ENCODE results near the gene POLR2E.
A peak's percentile ranks its signal among the peaks of the same experiment; 100 is the strongest.

The POLR2E gene

GRCh38 chr19:1042689-1043511 is 52.3 kb downstream of the POLR2E start:
- Histone ChIP-seq H3K36me3 (ENCODE audit: insufficient read depth, low read length) (peaks cover 4% of the 10 kb centered on the region; the same call in 1 of the 2 replicates), H3K9ac (ENCODE audit: insufficient read length) (no peak overlapping the region), H3K27ac (no peak overlapping the region), H3K4me3 (peak overlapping the region; percentile 90), H3K9me3 (ENCODE audit: low read depth, low read length) (no peaks in the 10 kb centered on the region)
- no peak for DNase-seq (ENCODE audit: low read depth, low spot score)
- no peak for TF ChIP-seq FOXP2 (optimal IDR thresholded peaks at IDR 0.05; ENCODE audit: control extremely low read depth, extremely low read length, insufficient read depth)
- TF ChIP-seq POLR2AphosphoS5 (IDR thresholded peaks at IDR 0.05; ENCODE audit: borderline replicate concordance, low read depth, low read length), result no peak
- no peak for TF ChIP-seq EZH2 (IDR thresholded peaks at IDR 0.05)

DNA sequence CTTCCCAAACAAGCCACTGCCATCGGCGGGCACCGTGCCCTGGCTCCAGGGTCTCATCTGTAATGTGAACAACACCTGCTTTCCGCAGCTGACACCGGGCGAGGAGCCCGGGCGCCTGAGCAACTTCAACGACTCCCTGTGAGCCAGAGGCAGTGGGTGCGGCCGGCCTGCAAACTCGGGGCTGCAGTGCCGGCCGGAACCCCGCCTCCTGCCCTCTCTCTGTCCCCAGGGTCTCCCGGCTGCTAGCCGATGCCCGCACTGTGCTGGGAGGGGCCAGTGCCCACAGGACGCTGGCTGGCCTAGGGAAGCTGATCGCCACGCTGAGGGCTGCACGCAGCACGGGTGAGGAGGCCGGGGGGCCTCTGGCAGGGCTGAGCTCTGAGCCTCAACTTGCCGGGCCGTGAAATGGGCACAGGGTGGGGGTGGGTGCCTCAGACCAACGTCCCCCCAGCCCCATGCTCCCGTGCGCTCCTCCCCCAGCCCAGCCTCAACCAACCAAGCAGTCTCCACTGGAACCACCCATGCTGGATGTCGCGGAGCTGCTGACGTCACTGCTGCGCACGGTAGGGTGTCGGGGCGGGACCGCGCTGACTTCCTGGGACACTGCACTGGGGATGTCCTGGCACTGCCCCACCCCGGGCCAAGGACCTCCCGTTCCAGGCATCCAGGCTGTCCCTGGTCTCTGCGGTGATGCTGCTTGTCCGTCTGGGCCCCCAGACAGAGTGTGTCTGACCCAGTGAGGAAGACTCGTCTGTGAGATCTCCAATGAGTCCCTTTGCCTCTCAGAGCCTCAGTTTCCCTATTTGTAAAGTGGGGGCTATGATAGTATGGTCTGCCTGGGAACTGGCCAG is 53.1 kb downstream of the POLR2E start:
- H3K4me3 ChIP-seq, result peak overlapping the region; percentile 90
- no peak for DNase-seq (ENCODE audit: low read depth, low spot score)
- peaks cover 10% of the 10 kb centered on the region; the same call in 1 of the 2 replicates for H3K36me3 ChIP-seq (ENCODE audit: insufficient read depth, low read length)
- no peak overlapping the region for H3K9ac ChIP-seq (ENCODE audit: insufficient read length)
- no peak overlapping the region for H3K27ac ChIP-seq
- TF ChIP-seq POLR2AphosphoS5 (IDR thresholded peaks at IDR 0.05; ENCODE audit: borderline replicate concordance, low read depth, low read length) (no peak), EZH2 (IDR thresholded peaks at IDR 0.05) (no peak), FOXP2 (optimal IDR thresholded peaks at IDR 0.05; ENCODE audit: control extremely low read depth, extremely low read length, insufficient read depth) (no peak)
- H3K9me3 ChIP-seq (ENCODE audit: low read depth, low read length), result no peaks in the 10 kb centered on the region

DNA sequence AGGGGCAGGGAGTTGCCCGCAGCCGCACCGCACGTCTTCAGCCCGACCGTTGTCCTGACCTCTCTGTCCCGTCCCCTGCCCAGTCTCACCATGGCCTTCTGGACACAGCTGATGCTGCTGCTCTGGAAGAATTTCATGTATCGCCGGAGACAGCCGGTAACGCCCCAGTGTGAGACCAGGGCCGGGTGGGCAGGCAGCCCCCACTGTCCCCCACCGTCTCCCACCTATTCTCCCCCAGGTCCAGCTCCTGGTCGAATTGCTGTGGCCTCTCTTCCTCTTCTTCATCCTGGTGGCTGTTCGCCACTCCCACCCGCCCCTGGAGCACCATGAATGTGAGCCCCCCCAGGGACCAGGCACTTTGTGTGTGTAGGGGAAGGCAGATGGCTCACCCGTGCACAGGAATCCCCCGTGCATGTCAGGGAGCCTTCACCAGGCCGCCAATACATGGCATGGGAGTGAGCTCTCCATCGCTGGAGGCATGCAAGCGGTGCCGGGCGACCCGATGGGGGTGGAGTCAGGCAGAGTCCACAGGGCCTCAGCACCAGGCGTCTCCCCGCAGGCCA is 53.8 kb downstream of the POLR2E start:
- peaks cover 11% of the 10 kb centered on the region; the same call in 1 of the 2 replicates for H3K36me3 ChIP-seq (ENCODE audit: insufficient read depth, low read length)
- H3K9me3 ChIP-seq (ENCODE audit: low read depth, low read length), result no peaks in the 10 kb centered on the region
- H3K4me3 ChIP-seq, result peak overlapping the region; percentile 90
- H3K27ac ChIP-seq, result no peak overlapping the region
- no peak overlapping the region for H3K9ac ChIP-seq (ENCODE audit: insufficient read length)
- DNase-seq (ENCODE audit: low read depth, low spot score), result no peak
- TF ChIP-seq POLR2AphosphoS5 (IDR thresholded peaks at IDR 0.05; ENCODE audit: borderline replicate concordance, low read depth, low read length) (no peak), EZH2 (IDR thresholded peaks at IDR 0.05) (no peak), FOXP2 (optimal IDR thresholded peaks at IDR 0.05; ENCODE audit: control extremely low read depth, extremely low read length, insufficient read depth) (no peak)

DNA sequence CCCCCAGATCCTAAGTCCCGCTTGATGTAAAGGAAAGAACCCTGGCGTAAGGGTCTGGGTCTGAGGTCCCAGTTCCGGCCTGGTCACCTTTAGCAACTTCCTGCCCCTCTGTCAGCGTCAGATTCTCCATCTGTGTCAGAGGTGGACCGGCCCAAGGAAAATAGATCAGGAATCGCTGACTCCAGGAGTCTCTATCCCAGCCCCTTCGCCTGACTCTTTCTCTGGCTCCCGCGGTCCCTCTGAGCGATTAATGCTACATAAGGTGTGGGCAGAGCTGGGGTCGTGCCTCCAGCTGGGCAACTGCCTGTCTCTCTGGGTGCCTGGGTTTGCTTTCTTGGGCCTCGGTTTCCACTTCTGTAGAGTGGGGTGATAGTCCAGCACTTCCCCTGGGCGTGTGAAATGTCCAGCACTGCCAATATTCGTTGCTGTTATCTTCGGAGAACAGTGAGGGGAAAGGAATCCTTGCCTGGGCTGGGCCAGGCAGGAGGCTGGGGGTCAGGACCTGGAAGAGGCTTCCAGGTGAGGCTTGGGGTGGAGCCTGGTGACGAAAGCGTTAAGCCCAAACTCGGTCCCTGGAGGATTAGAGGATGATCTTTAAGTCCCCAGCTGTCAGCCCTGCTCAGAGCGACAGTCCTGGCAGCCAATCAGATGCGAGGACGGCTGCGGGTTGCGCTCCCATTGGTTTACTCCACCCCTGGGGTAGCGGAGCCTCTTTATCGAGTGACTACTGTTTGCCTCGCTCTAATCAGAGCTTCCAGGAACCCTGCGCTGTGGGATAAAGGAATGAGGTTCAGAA is 54.5 kb downstream of the POLR2E start:
- H3K9ac ChIP-seq (ENCODE audit: insufficient read length), result peak overlapping the region; percentile 25
- TF ChIP-seq EZH2 (IDR thresholded peaks at IDR 0.05), result no peak
- TF ChIP-seq POLR2AphosphoS5 (IDR thresholded peaks at IDR 0.05; ENCODE audit: borderline replicate concordance, low read depth, low read length), result peak; percentile 24; the same call in 1 of the 2 replicates
- TF ChIP-seq FOXP2 (optimal IDR thresholded peaks at IDR 0.05; ENCODE audit: control extremely low read depth, extremely low read length, insufficient read depth), result no peak
- DNase-seq (ENCODE audit: low read depth, low spot score), result peak; percentile 90
- H3K36me3 ChIP-seq (ENCODE audit: insufficient read depth, low read length), result peaks cover 18% of the 10 kb centered on the region; the same call in 1 of the 2 replicates
- H3K27ac ChIP-seq, result no peak overlapping the region
- H3K9me3 ChIP-seq (ENCODE audit: low read depth, low read length), result no peaks in the 10 kb centered on the region
- H3K4me3 ChIP-seq, result peak overlapping the region; percentile 90

- Histone ChIP-seq H3K4me3 (peak within 1 kb of the TSS; percentile 90), H3K9me3 (ENCODE audit: low read depth, low read length) (no peaks in the 10 kb centered on the region), H3K9ac (ENCODE audit: insufficient read length) (peak within 1 kb of the TSS; percentile 37), H3K36me3 (ENCODE audit: insufficient read depth, low read length) (peaks cover 18% of the 10 kb centered on the region; the same call in 1 of the 2 replicates), H3K27ac (peak within 1 kb of the TSS; percentile 64; the same call in 1 of the 2 replicates)
- peak; percentile 88 for DNase-seq (ENCODE audit: low read depth, low spot score)
- TF ChIP-seq EZH2 (IDR thresholded peaks at IDR 0.05), result no peak
- no peak for TF ChIP-seq FOXP2 (optimal IDR thresholded peaks at IDR 0.05; ENCODE audit: control extremely low read depth, extremely low read length, insufficient read depth)
- peak; percentile 73; the same call in 1 of the 2 replicates for TF ChIP-seq POLR2AphosphoS5 (IDR thresholded peaks at IDR 0.05; ENCODE audit: borderline replicate concordance, low read depth, low read length)
Observed at GRCh38 chr19:1039646-1040475, 55.3 kb downstream of the POLR2E start, which contains the start of gene ABCA7. Gene ABCA7 (plus strand): TSS chr19:1040107. CDS start chr19:1041362, 1,255 bp downstream.

- Histone ChIP-seq H3K9ac (ENCODE audit: insufficient read length) (peak overlapping the region; percentile 37), H3K36me3 (ENCODE audit: insufficient read depth, low read length) (peaks cover 18% of the 10 kb centered on the region; the same call in 1 of the 2 replicates), H3K27ac (peak overlapping the region; percentile 64; the same call in 1 of the 2 replicates), H3K9me3 (ENCODE audit: low read depth, low read length) (no peaks in the 10 kb centered on the region), H3K4me3 (peak overlapping the region; percentile 90)
- TF ChIP-seq EZH2 (IDR thresholded peaks at IDR 0.05) (no peak), FOXP2 (optimal IDR thresholded peaks at IDR 0.05; ENCODE audit: control extremely low read depth, extremely low read length, insufficient read depth) (no peak), POLR2AphosphoS5 (IDR thresholded peaks at IDR 0.05; ENCODE audit: borderline replicate concordance, low read depth, low read length) (no peak)
- DNase-seq (ENCODE audit: low read depth, low spot score), result no peak
Observed at GRCh38 chr19:1038978-1039645, 56.1 kb downstream of the POLR2E start.

All from SK-N-MC (cell line).